MM.1S (cell line): ENCODE measurements around the gene CLASP1.

ENCODE experiments used
- EZH2 ChIP-seq: fragments of 300-600 bp; sonication (generic); optimal IDR thresholded peaks from 2 replicates; pipeline ENCODE3; 2017; ENCODE audit warnings: low read depth, mild to moderate bottlenecking, antibody characterized with exemption, low read length, mixed read lengths
- TF ChIP-seq, protein P1 (sequence below): fragments of 300-600 bp; sonication (generic); IDR thresholded peaks from 2 replicates; pipeline ENCODE4 v1.5.1; 2016; ENCODE audit warnings: antibody characterized with exemption, low read length, mixed read lengths

DNA sequence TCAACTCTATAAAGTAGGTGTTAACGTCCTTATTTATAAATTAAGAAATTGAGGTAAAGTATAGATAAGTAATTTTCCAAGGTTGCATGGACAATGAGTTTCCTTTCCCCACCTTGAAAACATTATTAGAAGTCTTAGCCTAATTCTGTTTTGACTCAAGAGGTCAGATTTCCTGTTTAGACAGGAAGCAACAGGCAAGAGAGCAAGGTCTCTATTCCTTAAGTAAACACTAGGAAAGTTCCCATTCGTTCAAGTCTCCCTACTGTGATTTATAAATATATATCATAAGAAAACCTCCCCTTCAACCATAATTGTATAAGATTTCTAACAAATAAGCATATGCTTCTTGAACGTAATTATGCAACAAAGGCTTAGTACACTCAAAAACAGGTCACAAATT is 40.3 kb downstream of the CLASP1 start:
- TF ChIP-seq, protein P1, sequence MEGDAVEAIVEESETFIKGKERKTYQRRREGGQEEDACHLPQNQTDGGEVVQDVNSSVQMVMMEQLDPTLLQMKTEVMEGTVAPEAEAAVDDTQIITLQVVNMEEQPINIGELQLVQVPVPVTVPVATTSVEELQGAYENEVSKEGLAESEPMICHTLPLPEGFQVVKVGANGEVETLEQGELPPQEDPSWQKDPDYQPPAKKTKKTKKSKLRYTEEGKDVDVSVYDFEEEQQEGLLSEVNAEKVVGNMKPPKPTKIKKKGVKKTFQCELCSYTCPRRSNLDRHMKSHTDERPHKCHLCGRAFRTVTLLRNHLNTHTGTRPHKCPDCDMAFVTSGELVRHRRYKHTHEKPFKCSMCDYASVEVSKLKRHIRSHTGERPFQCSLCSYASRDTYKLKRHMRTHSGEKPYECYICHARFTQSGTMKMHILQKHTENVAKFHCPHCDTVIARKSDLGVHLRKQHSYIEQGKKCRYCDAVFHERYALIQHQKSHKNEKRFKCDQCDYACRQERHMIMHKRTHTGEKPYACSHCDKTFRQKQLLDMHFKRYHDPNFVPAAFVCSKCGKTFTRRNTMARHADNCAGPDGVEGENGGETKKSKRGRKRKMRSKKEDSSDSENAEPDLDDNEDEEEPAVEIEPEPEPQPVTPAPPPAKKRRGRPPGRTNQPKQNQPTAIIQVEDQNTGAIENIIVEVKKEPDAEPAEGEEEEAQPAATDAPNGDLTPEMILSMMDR, result no peak
- TF ChIP-seq EZH2, result no peak
